ENCODE data around the gene DDX20. TPM values are rescaled to one million over a fixed set of nuclear protein-coding genes. Genes with fewer than 3 reads are reported as not detected.
"Not testable (repeated sequence)": the region's sequence is repeated elsewhere in the genome, so short reads cannot be mapped to it uniquely, and the experiment has no call there.

The DDX20 gene
- total RNA-seq, 1 donor from 2014 or later: 18.4 TPM

GRCh38 chr1:111789666-111790316 lies 34.1 kb downstream of the DDX20 start:
- no peak for DNase-seq (ENCODE audit: low spot score)

- no peak for DNase-seq (ENCODE audit: low spot score)
These were observed 36.1 kb downstream of the DDX20 start for GRCh38 chr1:111791776-111792175.

- no peak for DNase-seq (ENCODE audit: low spot score)
These were observed 36.5 kb downstream of the DDX20 start for GRCh38 chr1:111792249-111792648.

DNA sequence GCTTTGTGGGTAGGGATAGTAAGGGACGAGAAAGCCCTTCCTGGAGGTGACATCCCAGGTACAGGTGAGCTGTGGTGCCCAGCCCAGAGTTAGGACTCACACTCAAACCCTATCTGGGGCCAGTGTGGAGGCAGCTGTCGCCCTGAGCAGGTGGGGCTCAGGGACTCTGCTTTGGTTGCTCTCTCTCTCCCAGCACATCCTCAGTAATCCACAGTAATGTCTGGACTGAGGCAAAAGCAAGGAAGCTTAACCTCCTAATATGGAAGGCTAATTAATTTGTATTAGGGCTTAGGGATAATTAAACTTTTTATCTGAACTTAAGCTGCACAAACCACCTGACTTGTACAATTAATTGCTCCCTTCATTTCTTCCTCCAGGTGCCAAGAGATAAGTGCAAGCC lies 38.2 kb downstream of the DDX20 start:
- DNase-seq (ENCODE audit: low spot score): no peak

GRCh38 chr1:111795401-111795800 lies 39.7 kb downstream of the DDX20 start:
- DNase-seq (ENCODE audit: low spot score): no peak

GRCh38 chr1:111798580-111798979 lies 42.9 kb downstream of the DDX20 start:
- DNase-seq (ENCODE audit: low spot score): no peak

DNA sequence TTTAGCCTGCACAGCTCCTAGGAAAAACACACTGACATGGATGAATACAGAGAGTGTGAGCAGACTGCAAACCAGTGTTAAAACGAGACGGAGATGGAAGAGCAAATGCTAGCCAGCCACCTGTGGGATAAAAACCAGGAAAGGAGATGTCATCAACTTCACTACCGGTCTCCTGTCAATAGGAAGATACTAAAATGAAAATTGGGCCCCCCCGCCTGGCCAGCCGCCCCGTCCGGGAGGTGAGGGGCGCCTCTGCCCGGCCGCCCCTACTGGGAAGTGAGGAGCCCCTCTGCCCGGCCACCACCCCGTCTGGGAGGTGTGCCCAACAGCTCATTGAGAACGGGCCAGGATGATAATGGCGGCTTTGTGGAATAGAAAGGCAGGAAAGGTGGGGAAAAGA lies 44.0 kb downstream of the DDX20 start:
- not testable (repeated sequence) for DNase-seq (ENCODE audit: low spot score)

- no peak for DNase-seq (ENCODE audit: low spot score)
These were observed 45.6 kb downstream of the DDX20 start for GRCh38 chr1:111801071-111801850.

GRCh38 chr1:111802110-111802509 lies 46.4 kb downstream of the DDX20 start:
- no peak for DNase-seq (ENCODE audit: low spot score)

- DNase-seq (ENCODE audit: low spot score): no peak
These were observed 47.3 kb downstream of the DDX20 start for GRCh38 chr1:111802984-111803383.

GRCh38 chr1:111803951-111804350 lies 48.2 kb downstream of the DDX20 start:
- DNase-seq (ENCODE audit: low spot score): no peak

DNA sequence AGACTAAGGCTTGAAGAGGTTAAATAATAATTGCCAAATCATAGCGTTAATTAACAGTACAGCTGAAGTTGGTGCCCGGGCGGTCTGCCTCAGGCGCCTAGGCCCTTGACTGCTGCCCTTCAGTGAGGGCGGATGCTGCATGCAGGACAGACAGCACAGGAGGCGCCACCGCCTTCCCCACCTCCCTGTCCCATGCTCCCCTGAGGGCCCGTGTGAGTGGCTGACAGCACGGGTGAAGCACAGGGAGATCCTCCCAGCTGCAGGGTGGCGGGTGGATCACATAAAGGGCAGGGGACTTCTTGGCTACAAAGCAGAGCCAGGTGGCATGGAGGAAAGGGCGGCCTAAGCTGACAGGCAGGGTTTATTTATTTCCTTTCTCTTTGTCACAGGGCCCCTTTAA lies 49.1 kb downstream of the DDX20 start:
- DNase-seq (ENCODE audit: low spot score): no peak

GRCh38 chr1:111805251-111805650 lies 49.5 kb downstream of the DDX20 start:
- no peak for DNase-seq (ENCODE audit: low spot score)

GRCh38 chr1:111811891-111812290 lies 56.2 kb downstream of the DDX20 start:
- DNase-seq (ENCODE audit: low spot score): no peak

DNA sequence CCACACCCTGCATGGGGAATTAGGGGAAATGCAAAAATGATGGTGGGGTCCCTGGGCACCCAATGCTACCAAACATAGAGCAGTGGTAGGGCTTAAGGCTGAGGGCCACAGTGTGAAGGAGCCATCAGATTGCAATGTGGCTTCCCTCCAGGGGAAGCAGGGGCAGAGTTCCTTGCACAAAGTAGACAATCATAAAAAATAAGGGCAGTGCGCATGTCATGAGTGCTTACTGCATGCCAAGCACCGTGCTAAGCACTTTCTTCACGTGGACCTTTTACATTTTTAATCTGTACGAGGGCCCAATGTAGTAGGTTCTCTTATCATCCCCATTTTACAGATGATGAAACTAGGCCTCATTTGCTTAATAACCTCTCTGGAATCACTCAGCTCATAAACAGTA lies 56.6 kb downstream of the DDX20 start:
- DNase-seq (ENCODE audit: low spot score): no peak

DNA sequence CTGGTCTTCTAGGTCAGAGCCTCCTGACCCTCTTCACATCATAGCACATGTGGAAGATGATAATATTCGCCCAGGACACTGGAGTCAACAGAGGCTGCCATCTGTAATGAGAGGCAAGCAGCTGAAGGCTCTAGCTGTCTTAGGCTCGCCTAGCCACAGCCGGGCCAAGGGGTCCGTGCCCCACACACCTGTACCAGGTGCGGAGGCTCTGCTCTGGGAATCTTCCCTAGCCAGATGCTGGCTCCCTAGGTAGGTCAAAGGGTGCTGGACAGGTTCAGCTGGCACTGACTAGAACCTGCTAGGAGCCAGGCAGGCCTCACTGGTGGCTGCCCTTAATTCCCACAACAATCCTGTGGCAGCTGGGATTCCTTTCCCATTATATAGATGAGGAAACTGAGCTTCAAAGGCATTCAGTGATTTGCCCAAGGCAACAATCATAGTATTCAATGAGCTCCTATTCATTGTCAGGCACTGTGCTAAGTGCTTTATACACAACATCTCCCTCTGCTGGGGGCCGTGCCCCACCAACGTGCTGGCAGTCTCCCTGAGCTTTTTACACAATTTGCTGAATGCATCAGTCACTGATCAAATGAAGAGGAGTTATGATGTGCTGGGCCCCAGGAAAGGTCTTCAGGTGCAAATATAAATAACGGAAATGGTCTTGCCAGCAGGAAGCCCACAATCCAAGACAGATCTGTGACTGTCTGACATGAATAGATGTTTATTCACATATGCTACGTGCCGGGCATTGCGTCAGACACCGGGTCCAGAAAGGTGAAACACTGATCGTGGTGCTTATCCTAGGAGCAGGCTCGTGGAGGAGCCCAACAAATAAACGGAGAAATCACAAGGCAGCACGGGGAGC lies 58.0 kb downstream of the DDX20 start:
- DNase-seq (ENCODE audit: low spot score): no peak

DNA sequence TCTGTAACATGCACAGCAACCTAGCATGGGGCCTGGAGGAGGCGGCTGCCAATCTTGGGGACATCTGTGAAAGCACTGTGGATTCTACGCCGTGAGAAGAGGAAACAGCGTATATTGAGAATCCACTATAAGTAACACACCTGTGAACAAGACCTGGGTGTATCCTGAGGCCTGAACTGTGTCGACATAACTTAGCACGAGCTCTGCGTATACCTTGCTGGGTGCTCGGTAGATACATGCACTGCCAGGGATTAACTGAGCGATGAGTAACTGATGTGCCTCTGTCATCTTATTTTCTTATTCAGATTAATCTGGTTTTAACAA lies 58.6 kb downstream of the DDX20 start:
- no peak for DNase-seq (ENCODE audit: low spot score)

DNA sequence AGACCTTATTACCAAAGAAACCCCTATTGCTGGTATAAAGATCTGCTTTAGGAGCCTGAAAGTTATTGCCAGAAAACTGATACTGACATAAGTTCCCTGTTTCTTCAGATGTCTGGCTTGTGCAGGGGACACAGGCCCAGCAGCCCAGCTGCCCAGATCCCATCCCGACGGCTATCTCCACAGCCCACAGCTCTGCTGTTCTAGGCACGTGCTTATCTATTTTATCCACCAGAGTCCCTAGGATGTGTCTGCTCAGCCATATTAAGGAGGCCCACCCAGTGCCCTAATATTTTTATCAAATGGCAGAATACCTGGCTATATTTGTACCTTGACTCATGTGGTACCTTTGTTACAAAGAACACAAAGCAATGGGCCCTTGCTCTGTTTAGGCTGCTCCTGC lies 58.9 kb downstream of the DDX20 start:
- no peak for DNase-seq (ENCODE audit: low spot score)
